GM21576 (cell line): ENCODE measurements around the gene NXPH2.

ENCODE experiments used
- ATAC-seq: cut with Tn5 transposase; IDR thresholded peaks from one replicate; pipeline ENCODE4 v1.9.1; 2021; ENCODE audit warnings: mild to moderate bottlenecking, moderate library complexity; ENCODE audit not compliant: unreplicated experiment

Gene NXPH2

DNA sequence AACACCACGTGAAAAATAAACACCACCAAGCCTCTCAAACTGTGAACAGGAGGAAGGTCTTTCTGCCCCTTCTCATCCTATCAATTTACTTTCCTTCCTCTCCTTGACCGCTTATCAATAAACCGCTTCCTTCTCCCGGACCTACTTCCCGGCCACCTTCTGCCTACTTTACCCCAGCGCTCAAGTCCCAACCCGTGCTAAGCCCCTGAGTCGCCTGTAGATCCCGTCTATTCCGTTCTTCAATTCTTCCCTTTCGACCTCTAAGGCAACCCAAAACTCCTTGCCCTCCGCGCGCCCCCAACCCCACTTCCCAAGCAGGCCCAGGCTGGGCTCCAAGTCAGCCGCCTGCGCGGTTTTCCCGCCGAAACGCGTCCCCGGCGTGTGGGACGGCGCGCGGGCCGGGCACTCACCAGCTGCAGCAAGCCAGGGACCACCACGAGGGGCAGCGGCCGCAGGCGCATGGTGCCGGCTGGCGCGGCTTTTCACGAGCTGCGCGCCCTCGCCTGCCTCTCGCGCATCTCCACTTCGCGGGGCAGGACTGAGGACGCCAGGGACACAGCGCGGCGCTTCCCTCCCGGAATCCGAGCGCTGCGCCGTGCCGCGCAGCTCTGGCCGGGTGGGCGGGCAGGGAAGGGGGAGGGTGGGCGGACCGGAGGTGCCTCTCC is at the start of gene NXPH2:
Gene NXPH2, minus strand, starts transcription at position 610 of the 665 bp plus-strand sequence. Its CDS starts 149 bp downstream, at position 461.
- no peak for ATAC-seq

DNA sequence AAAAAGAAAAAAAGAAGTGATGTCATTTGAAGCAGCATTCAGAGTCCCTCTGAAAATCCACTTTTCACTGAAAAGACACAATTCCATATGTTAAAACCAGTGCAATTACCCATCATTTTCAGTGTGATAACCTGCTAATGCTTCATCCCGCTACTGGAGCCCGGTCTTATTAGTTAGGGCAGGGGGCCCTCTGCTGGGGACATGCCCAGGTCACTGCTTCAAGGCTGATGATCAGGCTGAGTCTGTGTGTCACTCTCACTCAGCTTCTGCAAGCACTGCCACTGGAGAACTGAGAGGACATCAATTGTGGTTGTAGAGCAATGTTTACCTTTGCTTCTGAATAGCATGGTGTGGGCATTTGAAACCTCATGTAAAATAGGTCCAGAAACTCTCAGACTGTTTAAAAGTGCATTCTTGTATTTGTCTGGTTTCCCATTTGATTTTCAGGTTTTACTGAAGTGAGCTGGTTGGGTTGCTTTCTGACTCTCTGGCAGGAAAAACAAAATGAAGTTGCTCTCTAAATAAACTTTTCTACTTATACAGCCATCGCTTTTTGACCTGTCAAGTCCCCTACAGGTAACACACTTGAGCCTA is 49.2 kb upstream of the NXPH2 start:
- peak; percentile 77 for ATAC-seq

DNA sequence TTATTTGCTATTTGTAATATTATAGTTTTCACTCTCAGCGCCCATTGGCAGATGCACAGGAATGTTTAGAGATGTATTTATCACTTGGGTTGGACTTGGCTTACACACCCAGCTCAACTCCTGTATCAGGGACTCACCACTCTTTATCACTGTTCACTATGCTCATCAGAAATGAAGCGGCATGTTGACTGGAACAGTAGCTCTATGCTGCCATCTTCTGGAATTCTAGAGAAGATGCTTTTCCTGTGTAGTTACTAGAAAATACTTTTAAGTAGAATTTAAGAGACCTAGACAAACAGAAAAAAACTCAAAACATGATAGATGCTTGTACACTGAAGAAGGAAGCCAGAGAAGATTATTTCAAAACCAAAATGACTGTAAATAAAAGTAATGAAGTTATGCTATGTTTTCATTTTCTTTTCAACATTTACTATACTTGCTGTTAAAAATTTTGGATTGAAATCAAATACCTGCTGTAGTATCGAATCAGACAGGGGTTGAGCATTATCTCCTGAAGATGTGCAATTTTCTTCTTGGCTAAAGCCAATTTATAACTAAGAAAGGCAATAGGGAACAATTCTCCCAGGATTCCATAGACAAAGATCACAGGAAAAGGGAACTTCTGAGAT is 47.4 kb upstream of the NXPH2 start:
- ATAC-seq, result peak; percentile 42

DNA sequence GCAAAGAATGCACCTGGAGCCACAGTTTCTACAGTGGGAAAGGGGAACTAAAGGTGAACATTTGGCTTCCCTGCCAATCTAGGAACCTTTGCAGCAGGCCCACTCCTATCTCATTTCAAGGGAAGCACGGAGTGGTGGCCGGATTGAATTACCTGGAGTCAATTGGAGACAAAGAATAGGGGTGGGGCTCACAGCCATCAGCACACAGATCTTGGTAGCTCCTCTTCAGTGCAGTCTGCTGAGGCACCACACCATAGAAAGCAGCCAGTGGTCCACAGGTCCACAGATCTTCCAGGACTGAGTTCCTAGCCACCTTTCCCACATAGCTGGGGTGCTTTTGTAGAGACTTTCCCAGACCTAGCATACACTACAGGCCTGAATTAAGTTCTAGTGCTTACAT is 43.5 kb upstream of the NXPH2 start:
- no peak for ATAC-seq

DNA sequence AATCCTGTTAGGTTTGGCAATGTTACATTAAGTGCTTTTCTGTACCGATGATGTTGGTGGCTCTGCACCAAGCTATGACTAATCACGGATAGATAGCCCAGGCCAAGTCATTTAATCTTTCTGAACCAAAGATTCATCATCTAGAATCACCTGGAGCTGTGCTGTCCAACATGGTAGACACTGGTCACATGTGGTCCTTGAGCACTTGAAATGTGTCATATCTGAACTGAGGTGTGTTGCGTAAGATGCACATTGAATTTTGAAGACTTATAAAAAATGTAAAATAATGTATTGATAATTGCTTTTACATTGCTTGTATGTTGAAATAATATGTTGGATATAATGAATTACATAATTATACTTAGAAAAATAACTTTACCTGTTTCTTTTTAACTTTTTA is 39.8 kb upstream of the NXPH2 start:
- ATAC-seq, result no peak

DNA sequence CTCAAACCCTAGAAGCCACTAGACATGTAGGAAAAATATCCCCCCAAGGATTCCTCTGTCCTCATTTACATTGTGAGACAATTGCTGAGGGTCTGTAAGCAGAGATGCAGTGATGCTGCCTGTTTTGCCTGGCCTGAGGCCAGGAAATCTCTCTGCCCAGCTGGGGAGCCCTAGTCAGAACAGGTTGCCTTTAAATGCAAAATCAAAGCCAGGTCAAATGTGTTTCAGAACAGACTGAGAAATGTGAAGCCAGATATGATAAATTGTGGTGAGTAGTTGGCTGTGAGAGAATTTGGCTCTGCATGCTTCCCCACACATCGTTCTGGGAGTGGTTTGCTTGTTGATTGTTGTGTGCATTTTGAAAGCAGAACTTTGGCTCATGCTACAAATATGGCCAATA is 38.4 kb upstream of the NXPH2 start:
- no peak for ATAC-seq

DNA sequence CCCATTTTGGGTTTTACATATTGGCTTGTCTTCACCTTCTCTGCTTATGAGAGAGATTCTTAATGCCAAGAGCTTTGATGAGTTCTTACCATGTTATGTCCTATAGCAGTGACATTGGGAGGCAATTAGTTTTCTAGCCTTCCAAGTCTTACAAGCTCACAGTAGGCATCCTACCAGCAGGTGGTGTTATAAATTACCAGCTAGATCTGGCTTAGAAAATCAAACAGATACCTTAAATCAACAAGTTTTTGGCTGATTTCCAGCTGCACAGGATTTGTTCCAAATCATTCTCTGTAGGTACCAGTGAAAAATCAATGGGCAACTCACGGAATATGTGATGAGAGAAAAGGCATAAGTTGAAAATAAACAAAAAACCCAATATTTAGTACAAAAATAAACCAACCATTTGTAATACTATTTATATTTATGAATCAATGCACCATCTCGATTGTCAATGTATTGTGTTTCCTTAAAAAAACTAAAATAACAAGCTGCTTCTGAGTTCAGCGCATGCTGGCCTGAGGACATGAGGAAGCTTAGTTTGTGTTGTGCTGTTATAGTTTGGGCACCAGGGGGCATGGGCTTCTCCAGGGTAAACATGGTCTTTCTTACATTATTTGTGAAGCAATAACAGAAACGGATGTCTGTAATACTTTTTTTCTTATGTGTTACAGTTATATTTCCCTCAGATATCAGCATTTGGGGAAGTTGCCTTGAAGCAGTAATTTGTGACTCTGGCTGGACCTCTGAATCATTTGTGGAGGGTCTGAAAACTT is 34.1 kb upstream of the NXPH2 start:
- no peak for ATAC-seq

DNA sequence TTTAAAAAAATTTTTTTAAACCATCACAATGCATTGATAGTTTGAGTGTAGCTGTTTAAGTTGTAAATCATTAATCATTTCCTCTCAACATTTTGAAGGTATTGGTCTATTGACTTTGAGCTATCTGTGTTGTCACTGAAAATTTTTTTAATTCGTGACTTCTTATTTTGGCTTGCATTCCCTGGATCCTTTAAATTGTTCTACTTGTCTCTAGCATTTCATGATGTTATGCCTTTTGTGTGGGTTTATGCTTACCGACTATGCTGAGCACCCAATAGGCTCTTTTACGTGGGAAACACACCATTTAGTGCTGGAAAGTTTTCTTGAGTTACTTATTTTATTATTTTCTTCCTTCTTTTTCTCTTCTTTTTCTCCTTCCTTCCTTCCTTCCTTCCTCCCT is 31.2 kb upstream of the NXPH2 start:
- ATAC-seq, result no peak

DNA sequence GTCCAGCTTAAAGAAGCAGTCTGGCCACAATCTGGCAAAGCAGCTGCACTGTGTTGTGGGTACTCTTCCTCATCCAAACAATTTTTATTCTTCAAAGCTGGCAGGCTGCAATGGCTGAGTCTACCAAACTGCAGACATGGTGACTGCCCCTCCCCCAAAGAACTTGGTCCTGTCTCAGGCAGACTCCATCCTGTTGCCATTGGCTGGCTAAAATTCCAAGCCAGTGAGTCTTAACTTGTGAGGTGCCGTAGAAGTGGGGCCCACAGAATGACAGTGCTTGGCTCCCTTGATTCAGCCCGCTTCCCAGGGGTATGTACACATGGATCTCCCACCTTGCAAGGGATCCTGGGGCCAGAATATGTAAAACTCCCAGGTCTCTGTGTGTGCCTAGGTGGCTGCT is 14.5 kb upstream of the NXPH2 start:
- ATAC-seq, result no peak

DNA sequence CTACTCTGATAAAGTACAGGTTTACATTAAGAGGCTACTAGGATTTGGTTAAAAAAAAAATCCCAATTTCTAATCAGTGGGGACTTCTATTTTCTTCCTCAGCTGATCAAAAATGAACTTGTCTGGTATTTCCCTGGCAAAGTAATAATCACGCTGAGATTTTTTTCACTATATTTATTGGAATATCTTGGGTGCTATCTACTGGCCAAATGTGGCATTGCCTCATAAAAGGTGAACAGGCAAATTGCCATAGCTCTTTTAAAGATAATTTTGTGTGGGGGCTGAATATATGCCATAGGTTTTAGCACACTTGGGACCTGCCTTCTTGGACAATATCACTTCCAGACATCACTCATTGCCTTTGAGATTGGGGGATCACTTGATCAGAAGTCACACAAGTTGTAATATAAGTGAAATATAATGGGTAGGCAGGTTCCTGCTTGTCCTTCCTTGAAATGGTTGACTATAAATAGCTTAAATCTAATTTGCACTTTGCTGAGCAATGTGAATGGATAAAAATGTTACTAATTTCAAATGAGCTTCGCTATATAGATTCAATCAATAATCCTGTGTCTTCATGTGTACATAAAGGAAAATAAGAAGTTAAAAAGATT is 7.0 kb upstream of the NXPH2 start:
- ATAC-seq, result no peak

DNA sequence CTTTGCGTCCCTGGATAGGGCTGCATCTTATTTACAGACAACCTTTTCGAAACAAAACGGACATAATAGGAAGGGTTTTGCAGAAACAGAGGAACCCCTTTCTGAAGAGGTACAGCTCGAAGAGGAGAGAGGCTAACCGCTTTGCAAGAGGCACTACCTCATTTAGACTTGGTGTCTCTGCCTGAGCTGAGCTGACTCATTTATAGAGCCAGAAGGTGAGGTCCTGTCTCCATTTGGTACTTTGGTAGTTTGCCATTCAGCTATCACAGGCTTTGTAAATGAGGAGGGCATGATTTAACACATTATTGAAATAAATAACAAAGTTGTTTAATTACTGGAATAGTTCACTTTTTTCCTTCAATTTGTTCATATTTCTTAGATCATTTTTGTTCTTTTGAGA is 2.2 kb upstream of the NXPH2 start:
- no peak for ATAC-seq

DNA sequence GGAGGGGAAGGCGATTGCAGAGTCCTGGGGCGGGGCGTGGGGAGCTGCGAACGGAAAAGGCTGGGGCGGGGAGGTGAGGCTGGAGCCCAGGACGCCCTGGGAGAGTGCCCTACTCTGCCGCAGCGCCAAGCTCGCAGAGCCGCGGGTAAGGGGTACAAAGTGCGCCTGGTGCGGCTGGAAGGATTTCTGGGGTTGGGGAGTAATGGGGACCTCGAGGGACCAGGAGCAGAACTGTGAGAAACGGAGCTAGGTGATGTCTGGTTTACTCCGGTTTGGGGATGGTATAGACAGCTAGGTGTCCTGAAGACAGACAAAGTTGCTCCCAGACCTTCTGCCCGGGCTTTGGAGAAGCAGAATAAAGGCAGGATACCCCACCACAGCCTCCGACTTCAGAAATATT is 718 bp upstream of the NXPH2 start:
- no peak for ATAC-seq

DNA sequence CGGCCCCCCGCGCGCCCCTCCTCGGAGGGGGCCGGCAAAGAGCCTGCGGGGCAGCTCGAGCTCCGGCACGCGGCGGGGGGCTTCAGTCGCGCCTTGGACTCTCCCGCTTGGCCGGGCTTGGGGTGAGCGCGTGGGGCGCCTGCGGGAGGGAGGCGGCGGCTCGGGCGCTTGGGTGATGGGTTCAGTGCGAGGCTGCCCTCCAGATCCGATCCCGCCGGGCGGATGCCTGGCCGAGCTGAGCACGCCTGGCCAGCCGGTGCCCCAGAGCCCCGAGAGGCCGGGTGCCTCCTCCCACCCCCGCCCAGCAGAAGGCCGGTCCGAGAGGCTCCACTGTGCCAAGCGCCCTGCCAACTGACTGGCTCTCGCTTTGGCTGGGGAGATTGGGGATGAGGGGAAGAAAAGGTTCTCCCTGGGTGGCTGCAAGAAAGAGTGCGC is 273 bp upstream of the NXPH2 start:
- ATAC-seq, result no peak

DNA sequence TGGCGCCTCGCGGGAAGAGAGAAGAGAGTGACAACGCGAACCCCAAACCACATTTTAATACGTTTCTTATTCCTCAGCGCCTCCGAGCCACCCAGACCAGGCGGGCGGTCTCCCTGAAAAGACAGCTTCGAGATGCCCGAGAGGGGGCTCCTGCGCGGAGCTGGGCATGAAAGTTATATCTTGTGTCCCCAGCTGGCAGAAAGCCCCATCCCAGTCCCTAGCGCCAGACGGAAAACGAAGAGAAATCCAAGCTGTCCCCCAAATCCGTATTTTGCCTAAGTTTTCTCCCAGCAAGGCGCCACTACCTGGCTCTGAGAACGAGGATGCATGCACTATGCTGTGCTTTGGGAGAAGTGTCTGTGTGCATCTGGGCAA is 797 bp downstream of the NXPH2 start:
- no peak for ATAC-seq

DNA sequence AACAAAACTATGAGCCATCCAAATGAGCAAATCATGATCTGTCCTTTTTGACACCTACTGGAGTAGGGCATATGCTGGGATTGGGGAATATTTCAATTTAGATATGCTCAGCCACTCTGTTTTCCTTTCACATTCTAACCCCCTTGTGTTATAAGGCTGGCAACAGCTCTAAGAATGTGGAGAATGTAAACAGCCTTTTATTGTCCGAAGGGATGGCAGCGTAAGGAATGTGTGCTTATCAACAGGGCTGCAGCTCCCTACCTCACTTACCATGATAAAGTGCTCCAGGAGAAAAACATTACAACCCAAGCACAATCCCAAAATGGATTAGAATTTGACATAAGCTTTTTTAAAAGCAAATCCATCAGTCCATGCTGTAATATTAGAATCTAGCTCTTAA is 2.2 kb downstream of the NXPH2 start:
- ATAC-seq, result no peak

DNA sequence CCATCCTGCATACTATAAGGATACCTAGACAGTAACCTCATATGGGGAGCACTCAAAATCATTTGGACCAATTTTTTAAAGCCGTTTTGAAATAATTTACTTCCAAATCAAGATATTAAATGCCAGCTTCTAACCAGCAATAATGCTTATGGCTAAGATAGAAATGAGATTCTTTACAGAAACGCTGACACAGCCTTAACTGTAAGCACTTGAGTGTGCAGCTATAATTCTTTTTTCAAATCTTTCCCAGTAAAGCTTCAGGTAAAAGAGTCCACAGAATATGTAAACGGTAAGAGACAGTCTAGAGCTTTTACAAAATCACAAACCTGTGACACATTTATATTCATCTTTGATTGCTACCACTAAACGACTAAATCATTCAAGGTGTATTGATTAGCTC is 4.5 kb downstream of the NXPH2 start:
- ATAC-seq, result no peak

DNA sequence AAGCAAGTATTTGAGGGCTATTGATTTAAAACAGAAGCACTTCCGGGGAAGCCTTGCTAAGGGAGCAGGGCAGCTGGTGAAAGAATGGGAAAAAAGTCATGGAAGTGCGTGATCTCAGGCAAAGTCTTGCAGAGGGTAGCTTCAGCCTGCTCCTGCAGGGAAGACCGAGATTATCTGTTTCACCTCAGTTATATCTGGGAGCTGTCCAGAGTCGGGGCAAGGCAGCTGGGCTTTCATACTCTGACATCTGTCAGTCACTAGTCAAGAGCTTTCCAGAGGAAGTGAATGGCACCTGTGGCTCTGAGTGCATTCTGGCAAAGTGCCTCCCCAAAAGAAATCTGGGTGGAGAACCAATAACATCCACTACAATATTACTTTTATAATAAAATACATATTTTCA is 8.7 kb downstream of the NXPH2 start:
- ATAC-seq, result no peak

DNA sequence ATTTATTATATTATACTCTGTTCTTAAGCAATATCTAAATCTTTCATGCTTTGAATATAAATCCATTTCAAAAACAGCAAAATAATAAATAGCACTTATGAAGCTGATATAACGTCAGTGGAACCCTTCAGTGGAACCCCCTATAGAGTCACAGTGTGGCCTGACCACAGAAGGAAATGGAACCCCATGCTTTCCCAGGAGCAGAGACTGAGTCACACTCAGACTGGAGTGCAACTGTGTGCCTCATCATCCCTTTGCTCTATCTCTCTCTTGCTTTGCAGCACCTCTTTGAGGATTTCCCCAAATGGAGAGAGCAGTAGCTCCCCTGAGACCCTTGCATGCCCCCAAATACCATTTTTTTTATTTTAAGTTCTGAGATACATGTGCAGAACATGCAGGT is 13.1 kb downstream of the NXPH2 start:
- ATAC-seq, result no peak

DNA sequence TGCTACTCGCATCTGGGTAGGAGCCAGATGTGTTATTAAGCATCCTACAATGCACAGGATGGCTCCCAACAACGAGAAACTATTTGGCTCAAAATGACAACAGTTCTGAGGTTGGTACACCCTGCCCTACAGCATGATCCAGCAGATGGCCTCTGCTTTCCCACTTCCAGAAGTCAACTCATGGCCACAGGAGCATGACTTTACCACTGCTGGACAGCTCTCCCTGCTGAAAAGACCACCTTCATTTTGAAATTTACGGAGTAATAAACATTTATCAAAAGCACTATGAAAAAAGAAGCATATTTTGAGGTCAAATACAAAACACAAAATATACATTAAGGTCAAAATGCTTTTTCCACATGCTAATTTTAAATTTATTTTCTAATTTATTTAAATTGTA is 13.7 kb downstream of the NXPH2 start:
- no peak for ATAC-seq

DNA sequence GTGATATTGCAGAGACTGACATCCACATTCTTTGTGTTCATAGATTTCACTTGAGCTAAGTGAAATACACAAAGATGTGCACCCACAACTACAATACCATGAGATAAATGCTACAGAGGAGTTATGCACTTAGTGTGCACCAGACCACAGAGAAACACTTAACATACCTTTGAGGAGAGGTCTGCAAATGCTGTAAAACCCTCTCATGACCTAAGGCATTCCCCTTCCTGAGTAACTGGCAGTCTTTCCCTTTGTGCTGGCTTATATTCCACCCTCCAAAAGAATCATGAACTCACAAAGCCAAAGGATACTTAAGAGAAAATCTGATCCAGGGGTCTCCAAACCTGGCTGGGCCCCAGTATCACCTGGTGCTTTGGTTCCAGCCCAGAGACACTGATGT is 16.2 kb downstream of the NXPH2 start:
- no peak for ATAC-seq

DNA sequence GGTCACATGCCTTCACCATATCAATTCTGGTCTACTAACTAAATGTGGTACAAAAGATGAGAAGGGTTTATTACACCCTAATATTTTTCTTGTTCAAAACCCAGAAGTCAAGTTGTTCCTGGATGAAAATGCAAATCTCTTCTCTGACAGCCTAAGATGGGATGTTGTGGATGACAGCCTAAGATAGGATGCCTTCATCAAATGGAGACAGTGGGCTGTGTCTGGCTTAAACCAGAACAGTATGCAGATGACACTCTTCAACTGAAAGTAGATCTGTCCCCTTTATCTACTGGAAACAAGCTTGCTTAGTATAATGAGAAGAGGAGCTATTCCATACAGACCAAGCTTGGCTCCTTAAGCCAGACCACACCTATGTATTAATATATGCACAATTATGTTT is 17.7 kb downstream of the NXPH2 start:
- ATAC-seq, result no peak
